ENCODE measurements around the gene TSPAN31. TPM values are rescaled to one million over a fixed set of nuclear protein-coding genes. Genes with fewer than 3 reads are reported as not detected.
A peak's percentile ranks its signal among the peaks of the same experiment; 100 is the strongest.

TSPAN31 gene
- total and polyA plus RNA-seq, 8 donors, result 12.2 to 29.8 (median 14.5) TPM

- no peaks in the 10 kb centered on the region for H3K36me3 ChIP-seq
- H3K9me3 ChIP-seq, result no peaks in the 10 kb centered on the region
- no peaks in the 10 kb centered on the region for H3K27me3 ChIP-seq
- TF ChIP-seq, protein P1, sequence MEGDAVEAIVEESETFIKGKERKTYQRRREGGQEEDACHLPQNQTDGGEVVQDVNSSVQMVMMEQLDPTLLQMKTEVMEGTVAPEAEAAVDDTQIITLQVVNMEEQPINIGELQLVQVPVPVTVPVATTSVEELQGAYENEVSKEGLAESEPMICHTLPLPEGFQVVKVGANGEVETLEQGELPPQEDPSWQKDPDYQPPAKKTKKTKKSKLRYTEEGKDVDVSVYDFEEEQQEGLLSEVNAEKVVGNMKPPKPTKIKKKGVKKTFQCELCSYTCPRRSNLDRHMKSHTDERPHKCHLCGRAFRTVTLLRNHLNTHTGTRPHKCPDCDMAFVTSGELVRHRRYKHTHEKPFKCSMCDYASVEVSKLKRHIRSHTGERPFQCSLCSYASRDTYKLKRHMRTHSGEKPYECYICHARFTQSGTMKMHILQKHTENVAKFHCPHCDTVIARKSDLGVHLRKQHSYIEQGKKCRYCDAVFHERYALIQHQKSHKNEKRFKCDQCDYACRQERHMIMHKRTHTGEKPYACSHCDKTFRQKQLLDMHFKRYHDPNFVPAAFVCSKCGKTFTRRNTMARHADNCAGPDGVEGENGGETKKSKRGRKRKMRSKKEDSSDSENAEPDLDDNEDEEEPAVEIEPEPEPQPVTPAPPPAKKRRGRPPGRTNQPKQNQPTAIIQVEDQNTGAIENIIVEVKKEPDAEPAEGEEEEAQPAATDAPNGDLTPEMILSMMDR (IDR thresholded peaks at IDR 0.05), result no peak
- intact Hi-C loops (cut with DNase I), result no loop called here
- peak in 1 of 6 donors; percentile 17 for DNase-seq
- WGBS, 2 donors, result 91 to 92% methylated on average over 25 of the region's 25 CpGs
- no peak for ATAC-seq
- peaks cover 0 to 6% (median 5%) of the 10 kb centered on the region in 3 donors for H3K4me1 ChIP-seq
- no peak overlapping the region for H3K27ac ChIP-seq
- no peak overlapping the region for H3K4me3 ChIP-seq
- no peak for FAIRE-seq
These were observed 13.9 kb downstream of the TSPAN31 start for GRCh38 chr12:57758552-57759359.

DNA sequence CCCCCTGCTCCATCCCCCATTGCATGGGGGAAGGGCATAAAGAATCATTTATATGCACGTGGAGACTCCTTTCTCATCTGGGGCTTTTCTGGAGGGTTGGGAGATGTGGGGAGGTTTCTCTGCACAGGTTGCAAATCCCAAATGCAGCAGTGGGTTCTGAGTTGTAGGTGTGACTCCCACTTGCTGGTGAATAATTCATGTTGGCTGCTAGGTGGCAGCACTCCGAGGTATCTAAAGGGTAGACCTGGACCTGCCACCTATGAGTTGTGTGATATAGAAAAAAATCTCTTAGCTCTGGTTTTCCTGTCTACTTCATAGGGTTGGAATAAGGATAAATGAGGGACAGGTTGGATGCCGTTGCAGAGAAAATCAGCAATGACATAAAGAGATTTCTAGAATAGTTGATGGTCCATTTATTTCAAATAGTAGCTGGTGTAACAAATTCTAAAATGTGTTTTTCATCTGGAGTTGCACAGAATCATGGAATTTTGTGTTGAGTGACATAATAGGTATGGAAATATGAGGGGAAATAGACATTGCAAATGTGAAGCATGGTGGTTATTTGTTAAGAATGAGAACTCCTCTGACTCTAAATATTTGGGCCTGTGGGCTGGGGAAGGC, 14.6 kb downstream of the TSPAN31 start:
- Histone ChIP-seq H3K27me3 (no peaks in the 10 kb centered on the region), H3K9me3 (no peaks in the 10 kb centered on the region), H3K4me1 (peaks cover 0 to 6% (median 5%) of the 10 kb centered on the region in 3 donors), H3K27ac (no peak overlapping the region), H3K4me3 (no peak overlapping the region), H3K36me3 (no peaks in the 10 kb centered on the region)
- intact Hi-C loops (cut with DNase I), result no loop called here
- DNase-seq (peak in 2 of 6 donors; percentile 21 to 54), ATAC-seq (peak in 3 of 4 donors; percentile 33 to 42 (median 40)), FAIRE-seq (no peak)
- TF ChIP-seq, protein P1 (IDR thresholded peaks at IDR 0.05), result peak; percentile 17 to 39 (median 28)
- WGBS, 2 donors, result 15 to 16% methylated on average over 3 of the region's 3 CpGs

- Histone ChIP-seq H3K27ac (no peak overlapping the region), H3K9me3 (no peaks in the 10 kb centered on the region), H3K4me3 (no peak overlapping the region), H3K36me3 (no peaks in the 10 kb centered on the region), H3K27me3 (no peaks in the 10 kb centered on the region), H3K4me1 (peaks cover 0 to 6% (median 5%) of the 10 kb centered on the region in 3 donors)
- intact Hi-C loops (cut with DNase I), result no loop called here
- ATAC-seq, result no peak
- WGBS, 2 donors, result 79 to 91% methylated on average over 3 of the region's 3 CpGs
- DNase-seq, result no peak
- no peak for FAIRE-seq
- TF ChIP-seq, protein P1 (IDR thresholded peaks at IDR 0.05), result no peak
These were observed 15.6 kb downstream of the TSPAN31 start for GRCh38 chr12:57760347-57760982.

DNA sequence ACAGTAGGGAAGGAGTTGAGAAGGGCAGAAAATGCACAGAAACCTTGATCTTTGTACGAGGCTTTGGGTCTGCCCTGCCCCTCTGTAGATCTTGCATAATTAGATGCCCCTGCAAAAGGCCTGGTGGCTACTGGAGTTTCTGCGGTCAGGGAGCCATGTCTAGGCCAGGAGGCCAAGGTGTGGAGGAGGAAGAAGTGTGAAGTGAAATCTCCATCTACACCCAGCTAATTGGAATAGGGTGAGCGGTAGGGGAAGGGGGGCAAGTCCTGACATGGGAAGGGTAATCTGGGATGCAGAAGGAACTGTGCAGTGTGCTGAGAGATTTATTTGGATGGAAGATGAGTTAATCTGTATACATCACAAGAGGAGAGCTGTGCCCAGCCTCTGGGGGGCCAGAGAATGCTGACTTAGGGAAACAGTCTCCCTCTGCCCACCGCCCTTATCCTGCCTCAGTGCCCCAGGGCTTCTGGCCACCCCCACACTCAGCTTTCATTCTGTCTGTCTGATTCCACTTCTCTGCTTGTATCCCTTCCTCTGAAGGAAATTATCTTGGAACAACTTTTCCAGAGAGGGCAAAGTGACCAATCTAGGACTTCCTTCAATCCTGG, 16.7 kb downstream of the TSPAN31 start:
- no peak for ATAC-seq
- no peak for DNase-seq
- Histone ChIP-seq H3K27ac (no peak overlapping the region), H3K4me1 (peaks cover 3 to 6% (median 5%) of the 10 kb centered on the region in 3 donors), H3K27me3 (no peaks in the 10 kb centered on the region), H3K4me3 (no peak overlapping the region), H3K9me3 (no peaks in the 10 kb centered on the region), H3K36me3 (no peaks in the 10 kb centered on the region)
- TF ChIP-seq, protein P1 (IDR thresholded peaks at IDR 0.05), result no peak
- intact Hi-C loops (cut with DNase I), result no loop called here
- no peak for FAIRE-seq
- 91 to 98% methylated on average over 4 of the region's 4 CpGs for WGBS, 2 donors

All from pancreas (tissue), 10 donors.